ENCODE measurements around the gene ERP29. TPM values are rescaled to one million over a fixed set of nuclear protein-coding genes. Genes with fewer than 3 reads are reported as not detected.
"Not testable (repeated sequence)": the region's sequence is repeated elsewhere in the genome, so short reads cannot be mapped to it uniquely, and the experiment has no call there.

The ERP29 gene
- polyA plus RNA-seq, 3 donors: 158 to 207 (median 170) TPM

GRCh38 chr12:112007945-112008344 lies 5.3 kb upstream of the ERP29 start:
- no peaks in the 10 kb centered on the region for H4K20me1 ChIP-seq (ENCODE audit: insufficient read depth, low read length)
- Mint-ChIP-seq H3K27me3 (ENCODE audit: low read depth in 3 of 3) (peaks cover 0 to 8% (median 4%) of the 10 kb centered on the region in 3 donors), H3K4me1 (peaks cover 27% of the 10 kb centered on the region), H3K36me3 (peaks cover 1 to 7% of the 10 kb centered on the region in 2 donors), H3K4me3 (no peak overlapping the region), H3K27ac (no peak overlapping the region), H3K9me3 (peaks cover 0 to 2% (median 0%) of the 10 kb centered on the region in 7 donors)
- H3K4me3 ChIP-seq (replicated peaks in 1 of 3; ENCODE audit: low read depth in 2 of 3, low read length in 3 of 3): no peak overlapping the region
- no peak for TF ChIP-seq CTCF (IDR thresholded peaks at IDR 0.05)
- H3K4me1 ChIP-seq (ENCODE audit: control insufficient read depth in 1 of 2, insufficient read depth in 2 of 2, low read length in 2 of 2): peaks cover 26 to 29% of the 10 kb centered on the region in 2 donors
- no peak overlapping the region for H2AFZ ChIP-seq (ENCODE audit: insufficient read depth, low read depth, low read length, poor library complexity, severe bottlenecking)
- H3K27ac ChIP-seq (ENCODE audit: low read depth in 1 of 2, low read length in 2 of 2): no peak overlapping the region
- 88% methylated on average over 4 of the region's 9 CpGs for WGBS (ENCODE audit: insufficient coverage)
- H3K4me2 ChIP-seq (replicated peaks; ENCODE audit: extremely low read depth, low read length, poor library complexity, severe bottlenecking): no peak overlapping the region
- no peaks in the 10 kb centered on the region for H3K36me3 ChIP-seq (replicated peaks in 1 of 2; ENCODE audit: control insufficient read depth in 1 of 2, insufficient read depth in 2 of 2, low read length in 2 of 2)
- peaks cover 28% of the 10 kb centered on the region for H3K79me2 ChIP-seq (ENCODE audit: insufficient read depth, low read length)
- H3K9me3 ChIP-seq (replicated peaks in 1 of 2; ENCODE audit: control insufficient read depth in 1 of 2, insufficient read depth in 1 of 2, low read length in 2 of 2): no peaks in the 10 kb centered on the region
- H3K27me3 ChIP-seq (ENCODE audit: control insufficient read depth in 2 of 2, insufficient read depth in 2 of 2, low read length in 2 of 2): no peaks in the 10 kb centered on the region
- intact Hi-C loops (cut with micrococcal nuclease): no loop called here
- no peak for DNase-seq
- H3K9ac ChIP-seq (ENCODE audit: insufficient read depth, low read length, poor library complexity, severe bottlenecking): no peak overlapping the region

DNA sequence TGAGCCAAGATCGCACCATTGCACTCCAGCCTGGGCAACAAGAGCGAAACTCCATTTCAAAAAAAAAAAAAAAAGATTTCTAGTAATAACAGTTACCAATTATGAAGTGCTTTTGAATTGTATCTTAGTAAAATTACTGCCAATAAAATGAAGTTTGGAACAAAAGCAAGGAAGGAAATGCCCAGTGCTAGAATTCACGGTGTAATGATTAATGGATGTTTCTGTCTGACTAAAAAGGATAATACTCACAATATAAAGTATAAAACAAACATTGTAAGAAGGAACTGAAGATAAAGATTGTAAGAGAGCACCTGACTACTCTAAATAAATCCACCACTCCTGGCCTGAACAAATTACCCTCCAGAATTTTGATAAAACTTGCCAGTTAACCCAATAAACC lies 4.3 kb upstream of the ERP29 start:
- no CpG with 5 or more reads among the region's 3 CpGs for WGBS (ENCODE audit: insufficient coverage)
- peaks cover 0 to 7% of the 10 kb centered on the region in 2 donors for H3K36me3 Mint-ChIP-seq
- H3K4me3 Mint-ChIP-seq: no peak overlapping the region
- Histone ChIP-seq H3K9ac (ENCODE audit: insufficient read depth, low read length, poor library complexity, severe bottlenecking) (no peak overlapping the region), H3K4me1 (ENCODE audit: control insufficient read depth in 1 of 2, insufficient read depth in 2 of 2, low read length in 2 of 2) (peaks cover 29 to 34% of the 10 kb centered on the region in 2 donors), H4K20me1 (ENCODE audit: insufficient read depth, low read length) (peaks cover 4% of the 10 kb centered on the region), H3K27me3 (ENCODE audit: control insufficient read depth in 2 of 2, insufficient read depth in 2 of 2, low read length in 2 of 2) (no peaks in the 10 kb centered on the region), H3K36me3 (replicated peaks in 1 of 2; ENCODE audit: control insufficient read depth in 1 of 2, insufficient read depth in 2 of 2, low read length in 2 of 2) (no peaks in the 10 kb centered on the region), H3K4me2 (replicated peaks; ENCODE audit: extremely low read depth, low read length, poor library complexity, severe bottlenecking) (no peak overlapping the region), H3K9me3 (replicated peaks in 1 of 2; ENCODE audit: control insufficient read depth in 1 of 2, insufficient read depth in 1 of 2, low read length in 2 of 2) (no peaks in the 10 kb centered on the region), H3K4me3 (replicated peaks in 1 of 3; ENCODE audit: low read depth in 2 of 3, low read length in 3 of 3) (no peak overlapping the region), H3K27ac (ENCODE audit: low read depth in 1 of 2, low read length in 2 of 2) (no peak overlapping the region), H2AFZ (ENCODE audit: insufficient read depth, low read depth, low read length, poor library complexity, severe bottlenecking) (no peak overlapping the region), H3K79me2 (ENCODE audit: insufficient read depth, low read length) (peaks cover 35% of the 10 kb centered on the region)
- TF ChIP-seq CTCF (IDR thresholded peaks at IDR 0.05): no peak
- H3K9me3 Mint-ChIP-seq: peaks cover 0 to 2% (median 0%) of the 10 kb centered on the region in 7 donors
- DNase-seq: no peak
- peaks cover 0 to 4% (median 4%) of the 10 kb centered on the region in 3 donors for H3K27me3 Mint-ChIP-seq (ENCODE audit: low read depth in 3 of 3)
- intact Hi-C loops (cut with micrococcal nuclease): no loop called here
- H3K27ac Mint-ChIP-seq: no peak overlapping the region
- H3K4me1 Mint-ChIP-seq: peaks cover 27% of the 10 kb centered on the region

DNA sequence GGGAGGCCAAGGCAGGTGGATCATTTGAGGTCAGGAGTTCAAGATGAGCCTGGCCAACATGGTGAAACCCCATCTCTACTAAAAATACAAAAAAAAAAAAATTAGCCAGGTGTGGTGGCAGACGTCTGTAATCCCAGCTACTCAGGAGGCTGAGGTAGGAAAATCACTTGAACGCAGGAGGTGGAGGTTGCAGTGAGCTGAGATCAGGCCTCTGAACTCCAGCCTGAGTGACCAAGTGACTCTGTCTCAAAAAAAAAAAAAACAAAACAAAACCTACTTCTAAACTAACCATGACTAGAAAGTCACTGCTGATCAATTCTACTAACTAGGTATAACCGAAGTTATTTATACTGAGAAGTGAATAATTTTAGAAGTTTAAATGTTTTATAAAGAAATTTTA lies 3.6 kb upstream of the ERP29 start:
- peaks cover 41% of the 10 kb centered on the region for H3K79me2 ChIP-seq (ENCODE audit: insufficient read depth, low read length)
- intact Hi-C loops (cut with micrococcal nuclease): not testable (repeated sequence)

More for the DNA sequence above, 3.6 kb upstream of the ERP29 start:
- not testable (repeated sequence) for H3K4me2 ChIP-seq (replicated peaks; ENCODE audit: extremely low read depth, low read length, poor library complexity, severe bottlenecking); H3K4me3 ChIP-seq (replicated peaks in 1 of 3; ENCODE audit: low read depth in 2 of 3, low read length in 3 of 3); H3K36me3 Mint-ChIP-seq; H3K9me3 Mint-ChIP-seq; DNase-seq; H3K9ac ChIP-seq (ENCODE audit: insufficient read depth, low read length, poor library complexity, severe bottlenecking); H3K36me3 ChIP-seq (replicated peaks in 1 of 2; ENCODE audit: control insufficient read depth in 1 of 2, insufficient read depth in 2 of 2, low read length in 2 of 2); H3K9me3 ChIP-seq (replicated peaks in 1 of 2; ENCODE audit: control insufficient read depth in 1 of 2, insufficient read depth in 1 of 2, low read length in 2 of 2); H3K27ac ChIP-seq (ENCODE audit: low read depth in 1 of 2, low read length in 2 of 2); H3K27ac Mint-ChIP-seq; H3K4me3 Mint-ChIP-seq; H3K27me3 ChIP-seq (ENCODE audit: control insufficient read depth in 2 of 2, insufficient read depth in 2 of 2, low read length in 2 of 2); H2AFZ ChIP-seq (ENCODE audit: insufficient read depth, low read depth, low read length, poor library complexity, severe bottlenecking); H3K27me3 Mint-ChIP-seq (ENCODE audit: low read depth in 3 of 3)
- H4K20me1 ChIP-seq (ENCODE audit: insufficient read depth, low read length): peaks cover 10% of the 10 kb centered on the region
- peaks cover 35 to 40% of the 10 kb centered on the region in 2 donors for H3K4me1 ChIP-seq (ENCODE audit: control insufficient read depth in 1 of 2, insufficient read depth in 2 of 2, low read length in 2 of 2)
- WGBS (ENCODE audit: insufficient coverage): no CpG with 5 or more reads among the region's 3 CpGs
- peaks cover 32% of the 10 kb centered on the region for H3K4me1 Mint-ChIP-seq

Data from CD14-positive monocyte (primary cell).